Erythroblast (primary cell): ENCODE results near the gene MERTK.

Source experiments
- GATA1 ChIP-seq: IDR thresholded peaks from 2 replicates; pipeline ENCODE4 v1.6.1; 2011; ENCODE audit warnings: low read depth, mild to moderate bottlenecking, control low read depth, low read length, moderate library complexity
- POLR2A ChIP-seq: IDR thresholded peaks from 2 replicates; pipeline ENCODE4 v1.6.1; 2011; ENCODE audit warnings: mild to moderate bottlenecking, low read length

- no peak for TF ChIP-seq POLR2A
- TF ChIP-seq GATA1 = no peak
These were observed 105.3 kb downstream of the MERTK start for GRCh38 chr2:112003576-112004252.
